ENCODE data around the gene FCGR1A.
"Not testable (repeated sequence)": the region's sequence is repeated elsewhere in the genome, so short reads cannot be mapped to it uniquely, and the experiment has no call there.

FCGR1A gene

GRCh38 chr1:149764087-149764800 is 18.2 kb upstream of the FCGR1A start:
- H3K27ac Mint-ChIP-seq; H3K4me3 Mint-ChIP-seq; H3K27me3 Mint-ChIP-seq; H3K4me1 Mint-ChIP-seq (ENCODE audit: low read depth); H3K9me3 Mint-ChIP-seq; DNase-seq; H3K36me3 Mint-ChIP-seq (ENCODE audit: low read depth): not testable (repeated sequence)

DNA sequence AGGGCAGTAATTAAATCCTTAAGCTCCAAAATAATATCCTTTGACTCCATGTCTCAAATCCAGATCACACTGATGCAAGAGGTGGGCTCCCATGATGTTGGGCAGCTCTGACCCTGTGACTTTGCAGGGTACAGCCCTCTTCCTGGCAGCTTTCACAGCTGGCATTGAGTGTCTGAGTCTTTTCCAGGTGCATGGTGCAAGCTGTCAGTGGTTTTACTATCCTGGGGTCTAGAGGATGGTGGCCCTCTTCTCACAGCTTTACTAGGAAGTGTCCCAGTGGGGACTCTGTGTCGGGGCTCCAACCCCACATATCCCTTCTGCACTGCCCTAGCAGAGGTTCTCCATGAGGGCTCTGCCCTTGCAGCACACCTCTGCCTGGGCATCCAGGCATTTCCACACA is 16.3 kb upstream of the FCGR1A start:
- not testable (repeated sequence) for H3K4me3 Mint-ChIP-seq; H3K27me3 Mint-ChIP-seq; DNase-seq; H3K27ac Mint-ChIP-seq; H3K4me1 Mint-ChIP-seq (ENCODE audit: low read depth); H3K36me3 Mint-ChIP-seq (ENCODE audit: low read depth); H3K9me3 Mint-ChIP-seq

DNA sequence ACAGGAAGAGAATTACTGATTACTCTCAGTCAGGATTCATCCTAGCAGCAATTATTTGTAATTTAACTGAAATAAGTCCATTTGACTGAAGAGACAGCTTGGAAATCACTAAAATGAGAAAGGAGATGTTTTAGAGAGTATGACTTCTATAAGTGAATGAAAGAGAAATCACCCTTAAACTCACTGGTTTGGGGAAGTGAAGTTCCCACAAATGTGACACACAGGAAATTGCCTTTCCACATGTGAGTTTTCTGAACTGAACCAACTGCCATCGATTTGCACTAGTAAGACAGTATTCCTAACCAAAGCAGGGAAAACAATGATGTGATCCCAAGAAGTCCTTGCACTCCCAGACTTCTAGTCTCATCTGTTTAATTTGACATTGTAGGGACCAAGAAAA is 13.3 kb upstream of the FCGR1A start:
- H3K9me3 Mint-ChIP-seq; H3K4me1 Mint-ChIP-seq (ENCODE audit: low read depth); DNase-seq; H3K36me3 Mint-ChIP-seq (ENCODE audit: low read depth); H3K4me3 Mint-ChIP-seq; H3K27me3 Mint-ChIP-seq; H3K27ac Mint-ChIP-seq: not testable (repeated sequence)

- H3K27me3 Mint-ChIP-seq; H3K27ac Mint-ChIP-seq; H3K9me3 Mint-ChIP-seq; H3K4me3 Mint-ChIP-seq; H3K36me3 Mint-ChIP-seq (ENCODE audit: low read depth); H3K4me1 Mint-ChIP-seq (ENCODE audit: low read depth); DNase-seq: not testable (repeated sequence)
Measured at GRCh38 chr1:149770661-149771060, 11.8 kb upstream of the FCGR1A start.

DNA sequence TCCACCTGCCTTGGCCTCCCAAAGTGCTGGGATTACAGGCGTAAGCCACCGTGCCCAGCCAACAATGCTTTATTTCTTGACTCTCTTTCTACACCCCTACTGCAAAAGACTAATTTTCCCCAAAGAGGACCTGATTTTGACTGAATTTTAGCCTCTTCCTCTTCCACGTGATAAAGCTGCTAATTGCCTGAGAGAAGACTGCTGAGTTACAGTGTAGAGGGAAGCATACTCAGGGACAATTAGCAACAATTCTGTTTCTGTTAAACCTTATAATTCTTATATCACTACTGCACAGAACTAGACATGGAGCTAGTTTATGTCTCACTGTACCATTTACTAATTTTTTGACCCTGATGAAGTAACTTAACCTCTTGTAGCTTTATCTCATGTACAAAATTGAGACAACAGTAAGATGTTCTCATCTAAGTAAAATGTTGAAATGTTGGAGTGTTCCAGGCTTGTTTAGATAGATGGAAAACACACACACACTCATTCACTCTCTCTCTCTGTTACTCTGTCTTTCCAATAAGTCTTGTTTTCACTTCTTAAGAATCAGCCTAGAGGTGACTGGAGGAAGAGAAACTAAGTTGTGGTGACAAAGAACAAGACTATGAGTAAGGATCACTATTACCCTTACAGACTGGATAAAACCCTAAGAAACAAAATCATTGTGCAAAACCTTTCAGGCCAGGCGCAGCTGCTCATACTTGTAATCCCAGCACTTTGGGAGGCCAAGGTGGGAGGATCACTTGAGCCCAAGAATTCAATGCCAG is 10.7 kb upstream of the FCGR1A start:
- H3K4me1 Mint-ChIP-seq (ENCODE audit: low read depth); H3K36me3 Mint-ChIP-seq (ENCODE audit: low read depth); H3K4me3 Mint-ChIP-seq; H3K27me3 Mint-ChIP-seq; DNase-seq; H3K9me3 Mint-ChIP-seq: not testable (repeated sequence)
- H3K27ac Mint-ChIP-seq, result peak overlapping the region; percentile 73

- H3K27ac Mint-ChIP-seq; H3K9me3 Mint-ChIP-seq; H3K27me3 Mint-ChIP-seq; H3K36me3 Mint-ChIP-seq (ENCODE audit: low read depth); DNase-seq; H3K4me3 Mint-ChIP-seq; H3K4me1 Mint-ChIP-seq (ENCODE audit: low read depth): not testable (repeated sequence)
Measured at GRCh38 chr1:149775510-149776147, 6.9 kb upstream of the FCGR1A start.

GRCh38 chr1:149777084-149777483 is 5.4 kb upstream of the FCGR1A start:
- not testable (repeated sequence) for H3K4me3 Mint-ChIP-seq; DNase-seq; H3K36me3 Mint-ChIP-seq (ENCODE audit: low read depth); H3K9me3 Mint-ChIP-seq; H3K27ac Mint-ChIP-seq
- H3K4me1 Mint-ChIP-seq (ENCODE audit: low read depth), result peaks cover 11% of the 10 kb centered on the region
- H3K27me3 Mint-ChIP-seq, result peaks cover 10% of the 10 kb centered on the region

DNA sequence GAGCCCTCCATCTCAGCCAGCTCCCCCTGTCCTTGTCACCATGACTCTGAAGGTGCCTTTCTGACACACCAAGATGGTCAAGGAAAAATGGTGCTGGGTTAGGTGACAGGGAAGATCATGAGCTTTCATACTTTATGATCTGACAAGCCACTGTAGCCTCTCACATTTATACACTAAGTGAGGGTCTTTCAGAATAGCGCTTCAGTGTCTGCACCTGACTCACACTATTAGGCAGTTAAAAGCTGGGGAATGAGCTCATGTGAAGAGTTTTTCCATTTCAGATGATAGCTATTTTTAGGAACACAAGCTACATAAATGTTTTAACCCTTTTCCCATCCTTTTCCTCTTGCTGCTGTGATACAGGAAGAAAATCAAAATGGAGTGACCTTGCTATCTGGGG is 4.2 kb upstream of the FCGR1A start:
- not testable (repeated sequence) for DNase-seq; H3K4me3 Mint-ChIP-seq; H3K27ac Mint-ChIP-seq; H3K36me3 Mint-ChIP-seq (ENCODE audit: low read depth); H3K9me3 Mint-ChIP-seq
- Mint-ChIP-seq H3K4me1 (ENCODE audit: low read depth) (peaks cover 11% of the 10 kb centered on the region), H3K27me3 (peaks cover 10% of the 10 kb centered on the region)

DNA sequence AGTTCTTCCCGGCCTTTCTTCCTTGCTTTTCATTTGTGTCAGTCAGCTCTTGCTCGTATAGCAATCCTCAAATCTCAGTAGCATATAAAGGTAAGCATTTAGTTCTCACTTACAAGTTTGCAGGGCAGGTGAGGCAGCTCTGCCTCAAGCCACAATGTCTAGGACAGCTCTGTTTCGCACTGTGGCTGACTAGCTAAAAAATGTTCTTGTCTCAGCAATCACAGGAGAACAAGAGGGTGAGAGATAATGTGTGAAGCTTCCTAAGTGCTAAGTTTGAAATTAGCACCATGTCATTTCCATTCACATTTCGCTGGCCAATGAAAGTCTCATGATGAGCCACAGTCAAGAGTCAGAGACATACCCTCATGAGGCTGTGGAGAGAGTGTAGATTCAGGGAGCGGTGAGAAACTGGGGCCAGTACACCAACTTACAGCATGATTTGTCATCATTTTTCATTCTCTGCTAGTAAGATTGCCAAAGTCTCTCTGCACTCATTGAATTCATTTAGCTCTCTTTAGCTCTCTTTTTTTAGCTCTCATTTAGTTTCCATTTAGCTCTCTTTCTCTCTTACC is 995 bp upstream of the FCGR1A start:
- not testable (repeated sequence) for H3K9me3 Mint-ChIP-seq; DNase-seq; H3K4me3 Mint-ChIP-seq; H3K27me3 Mint-ChIP-seq; H3K36me3 Mint-ChIP-seq (ENCODE audit: low read depth); H3K4me1 Mint-ChIP-seq (ENCODE audit: low read depth)
- peak overlapping the region; percentile 86 for H3K27ac Mint-ChIP-seq

DNA sequence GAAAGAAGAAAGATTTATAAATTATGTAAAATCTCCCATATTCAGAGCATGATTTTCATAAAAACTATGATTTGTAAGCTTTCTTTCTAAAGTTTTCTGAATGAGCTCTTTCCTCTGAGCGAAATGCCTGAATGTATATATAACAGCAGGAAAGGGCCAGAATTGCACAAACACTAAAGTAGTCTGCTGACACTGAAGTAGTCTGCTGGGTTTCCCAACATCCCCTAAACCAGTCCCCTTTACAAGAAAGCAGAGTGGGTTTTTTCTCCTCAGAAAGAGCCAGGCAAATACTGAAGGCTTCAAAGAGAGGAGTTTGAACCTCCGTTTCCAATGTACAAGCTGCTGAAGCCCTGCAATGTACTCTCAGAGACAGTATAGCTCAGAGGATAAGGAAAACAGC is 795 bp downstream of the FCGR1A start:
- H3K9me3 Mint-ChIP-seq; H3K27me3 Mint-ChIP-seq; H3K27ac Mint-ChIP-seq; H3K4me1 Mint-ChIP-seq (ENCODE audit: low read depth); H3K4me3 Mint-ChIP-seq; DNase-seq; H3K36me3 Mint-ChIP-seq (ENCODE audit: low read depth): not testable (repeated sequence)

DNA sequence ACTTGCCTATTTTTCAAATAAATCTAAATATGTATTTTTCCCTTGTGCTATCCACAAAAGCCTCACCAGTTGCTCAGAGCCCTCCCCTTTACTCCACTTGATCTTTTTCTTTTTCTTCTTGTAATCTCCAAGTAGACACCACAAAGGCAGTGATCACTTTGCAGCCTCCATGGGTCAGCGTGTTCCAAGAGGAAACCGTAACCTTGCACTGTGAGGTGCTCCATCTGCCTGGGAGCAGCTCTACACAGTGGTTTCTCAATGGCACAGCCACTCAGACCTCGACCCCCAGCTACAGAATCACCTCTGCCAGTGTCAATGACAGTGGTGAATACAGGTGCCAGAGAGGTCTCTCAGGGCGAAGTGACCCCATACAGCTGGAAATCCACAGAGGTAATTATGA is 1.4 kb downstream of the FCGR1A start:
- DNase-seq; H3K36me3 Mint-ChIP-seq (ENCODE audit: low read depth); H3K27me3 Mint-ChIP-seq; H3K4me1 Mint-ChIP-seq (ENCODE audit: low read depth); H3K27ac Mint-ChIP-seq; H3K4me3 Mint-ChIP-seq; H3K9me3 Mint-ChIP-seq: not testable (repeated sequence)

- H3K4me1 Mint-ChIP-seq (ENCODE audit: low read depth); H3K9me3 Mint-ChIP-seq; H3K27me3 Mint-ChIP-seq; H3K36me3 Mint-ChIP-seq (ENCODE audit: low read depth); H3K27ac Mint-ChIP-seq; H3K4me3 Mint-ChIP-seq: not testable (repeated sequence)
- DNase-seq, result peak; percentile 37
Measured at GRCh38 chr1:149787688-149788451, 5.4 kb downstream of the FCGR1A start.

DNA sequence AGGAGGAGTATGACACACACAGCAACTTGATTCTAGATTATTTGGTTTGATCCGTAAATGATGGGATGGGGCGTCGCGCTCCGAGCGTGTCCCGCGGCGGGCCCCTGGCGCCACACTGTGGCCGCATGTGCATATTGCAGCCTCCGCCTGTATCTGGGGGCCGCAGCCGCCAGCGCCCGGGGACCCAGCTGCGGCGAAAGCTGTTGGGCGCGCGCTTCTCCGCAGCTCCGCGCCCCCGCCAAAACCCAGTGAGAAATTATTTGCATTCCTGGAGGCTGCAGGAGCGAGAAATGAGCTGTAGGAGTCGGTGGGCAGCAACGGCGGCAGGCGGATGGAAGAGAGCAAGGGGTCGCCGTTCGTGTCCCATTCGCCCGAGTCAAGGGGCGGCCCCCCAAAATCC is 10.0 kb downstream of the FCGR1A start:
- H3K4me1 Mint-ChIP-seq (ENCODE audit: low read depth); H3K27me3 Mint-ChIP-seq; H3K9me3 Mint-ChIP-seq; H3K36me3 Mint-ChIP-seq (ENCODE audit: low read depth): not testable (repeated sequence)
- H3K27ac Mint-ChIP-seq, result peak overlapping the region; percentile 99
- peak; percentile 78 for DNase-seq
- peak overlapping the region; percentile 97 for H3K4me3 Mint-ChIP-seq

DNA sequence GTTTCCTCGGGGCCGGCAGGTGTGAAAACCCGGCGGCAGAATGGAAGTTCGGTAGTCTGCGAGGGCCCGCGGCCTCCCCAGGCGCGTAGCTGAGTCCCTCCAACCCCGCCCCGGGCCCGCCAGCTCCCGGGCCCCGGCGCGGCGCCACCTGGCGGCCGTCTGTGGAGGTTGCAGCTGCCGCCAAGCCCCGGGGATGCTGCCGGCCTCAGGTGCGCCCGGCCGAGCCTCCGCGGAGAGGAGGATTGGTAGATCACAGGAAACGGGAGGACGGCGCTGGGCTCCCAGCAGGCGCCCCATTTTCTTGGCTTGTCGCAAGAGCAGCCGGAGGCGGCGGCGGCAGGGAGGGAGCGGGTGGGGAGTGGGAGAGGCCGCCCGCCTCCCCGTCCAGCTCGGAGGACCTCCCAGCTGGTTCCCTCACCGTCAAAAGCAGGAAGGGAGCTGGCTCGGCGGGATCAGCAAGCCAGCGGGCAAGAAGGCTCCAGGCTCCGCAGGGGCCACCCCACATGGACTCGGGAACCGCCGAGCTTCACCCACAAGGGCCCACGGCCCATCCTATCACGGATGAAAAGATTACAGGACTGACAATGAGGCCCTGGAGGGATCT is 10.5 kb downstream of the FCGR1A start:
- peak; percentile 89 for DNase-seq
- H3K4me3 Mint-ChIP-seq, result peak overlapping the region; percentile 68
- not testable (repeated sequence) for H3K36me3 Mint-ChIP-seq (ENCODE audit: low read depth); H3K27ac Mint-ChIP-seq; H3K27me3 Mint-ChIP-seq; H3K4me1 Mint-ChIP-seq (ENCODE audit: low read depth); H3K9me3 Mint-ChIP-seq
